ENCODE measurements around the gene ARHGAP31.
"Not testable (repeated sequence)": the region's sequence is repeated elsewhere in the genome, so short reads cannot be mapped to it uniquely, and the experiment has no call there.

The ARHGAP31 gene

DNA sequence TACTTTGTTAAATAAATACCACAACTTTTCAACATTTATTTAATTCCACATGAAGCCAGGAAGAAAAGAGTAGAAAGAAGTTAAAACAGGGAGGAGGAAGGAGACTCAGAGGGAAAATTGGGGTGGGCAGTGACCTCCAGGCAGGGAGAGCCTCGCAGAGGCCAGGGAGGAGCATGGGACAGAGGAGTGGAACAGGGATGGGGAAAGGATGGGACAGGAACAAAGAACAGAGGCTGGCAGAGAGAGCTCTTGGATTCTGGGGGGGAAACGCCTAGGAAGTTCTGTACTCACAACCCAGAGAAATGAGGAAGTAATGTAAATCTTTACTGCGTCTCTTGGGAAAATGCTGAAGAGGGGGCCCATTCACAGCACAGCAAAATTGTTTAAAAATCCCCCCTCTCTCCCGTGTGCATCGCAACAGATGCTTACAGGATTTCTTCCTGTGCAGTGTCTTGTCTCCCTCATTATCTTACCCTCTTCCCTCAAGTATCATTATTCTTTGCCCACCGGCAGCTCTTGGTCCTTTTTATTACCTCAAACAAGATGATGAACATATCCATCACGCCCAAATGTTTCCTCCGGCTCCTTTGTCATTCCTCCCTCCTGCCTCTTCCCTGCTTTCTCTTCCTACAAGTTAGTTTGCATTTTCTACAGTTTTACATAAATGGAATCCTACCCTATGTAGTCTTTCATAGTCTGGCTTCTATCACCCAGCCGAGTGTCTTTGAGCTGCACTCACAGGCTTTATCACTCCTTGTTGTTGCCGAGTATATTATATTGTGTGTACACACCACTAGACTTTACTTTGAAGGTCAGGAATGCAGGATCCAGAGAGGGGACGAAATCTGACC lies 65.5 kb downstream of the ARHGAP31 start:
- no peaks in the 10 kb centered on the region for H3K4me1 Mint-ChIP-seq (ENCODE audit: low read depth)
- no peak overlapping the region for H3K4me3 Mint-ChIP-seq
- H3K9me3 Mint-ChIP-seq, result no peaks in the 10 kb centered on the region
- H3K27me3 Mint-ChIP-seq (ENCODE audit: low read depth), result peaks cover 9% of the 10 kb centered on the region
- no peaks in the 10 kb centered on the region for H3K36me3 Mint-ChIP-seq (ENCODE audit: low read depth)
- no peak overlapping the region for H3K27ac Mint-ChIP-seq

DNA sequence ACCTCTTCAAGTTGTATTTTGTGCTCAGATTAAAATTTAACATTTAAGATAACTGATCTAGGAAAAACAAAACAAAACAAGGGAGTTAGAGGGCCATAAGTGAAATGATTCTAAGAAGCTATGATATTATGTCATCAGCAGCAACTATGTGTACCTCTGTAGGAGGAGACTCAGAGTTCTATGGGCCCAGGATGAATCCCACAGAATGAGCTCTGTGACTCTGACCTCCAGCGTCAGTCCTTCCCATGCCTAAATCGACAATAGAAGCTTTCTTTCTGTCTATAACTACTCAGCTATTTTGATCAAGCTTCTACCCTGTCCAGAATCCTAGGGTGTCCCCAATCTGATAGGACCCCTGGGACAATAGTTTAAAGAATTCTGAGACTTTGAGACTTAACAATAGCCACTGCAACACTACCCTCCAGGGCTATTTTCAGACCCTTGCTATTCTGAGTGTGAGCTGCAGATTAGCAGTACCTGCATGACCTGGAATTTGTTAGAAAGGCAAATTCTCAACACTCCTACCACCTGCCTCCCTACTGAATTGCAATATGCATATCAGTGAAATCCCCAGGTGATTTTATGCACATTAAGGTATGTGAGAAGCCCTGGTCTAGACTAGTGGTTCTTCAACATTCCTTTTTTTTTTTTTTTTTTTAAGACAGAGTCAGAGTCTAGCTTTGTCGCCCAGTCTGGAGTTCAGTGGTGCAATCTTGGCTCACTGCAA lies 66.7 kb downstream of the ARHGAP31 start:
- H3K27ac Mint-ChIP-seq, result no peak overlapping the region
- peaks cover 9% of the 10 kb centered on the region for H3K27me3 Mint-ChIP-seq (ENCODE audit: low read depth)
- no peaks in the 10 kb centered on the region for H3K4me1 Mint-ChIP-seq (ENCODE audit: low read depth)
- H3K9me3 Mint-ChIP-seq, result no peaks in the 10 kb centered on the region
- H3K36me3 Mint-ChIP-seq (ENCODE audit: low read depth), result no peaks in the 10 kb centered on the region
- no peak overlapping the region for H3K4me3 Mint-ChIP-seq

DNA sequence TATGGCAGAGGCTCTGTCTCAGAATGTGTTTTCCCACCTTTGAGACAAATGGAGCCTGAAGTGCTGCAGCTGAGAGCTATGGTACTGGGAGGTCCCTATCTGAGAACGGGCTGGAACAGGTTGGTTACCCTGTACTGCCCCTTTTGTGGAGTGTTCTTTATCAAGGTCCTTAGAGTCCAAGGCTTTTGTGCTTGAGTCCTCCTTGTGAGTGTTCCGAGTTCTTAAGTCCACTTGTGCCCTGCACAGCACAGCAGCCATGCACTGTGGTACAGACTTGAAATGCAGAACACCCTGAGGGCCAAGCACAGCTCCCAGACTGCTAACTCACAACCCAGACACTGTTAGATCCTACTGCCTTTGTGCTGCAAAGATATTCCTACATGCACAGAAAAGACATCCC lies 67.8 kb downstream of the ARHGAP31 start:
- no peak overlapping the region for H3K27ac Mint-ChIP-seq
- no peak overlapping the region for H3K4me3 Mint-ChIP-seq
- no peaks in the 10 kb centered on the region for H3K9me3 Mint-ChIP-seq
- H3K4me1 Mint-ChIP-seq (ENCODE audit: low read depth), result no peaks in the 10 kb centered on the region
- H3K27me3 Mint-ChIP-seq (ENCODE audit: low read depth), result peaks cover 6% of the 10 kb centered on the region
- H3K36me3 Mint-ChIP-seq (ENCODE audit: low read depth), result no peaks in the 10 kb centered on the region

DNA sequence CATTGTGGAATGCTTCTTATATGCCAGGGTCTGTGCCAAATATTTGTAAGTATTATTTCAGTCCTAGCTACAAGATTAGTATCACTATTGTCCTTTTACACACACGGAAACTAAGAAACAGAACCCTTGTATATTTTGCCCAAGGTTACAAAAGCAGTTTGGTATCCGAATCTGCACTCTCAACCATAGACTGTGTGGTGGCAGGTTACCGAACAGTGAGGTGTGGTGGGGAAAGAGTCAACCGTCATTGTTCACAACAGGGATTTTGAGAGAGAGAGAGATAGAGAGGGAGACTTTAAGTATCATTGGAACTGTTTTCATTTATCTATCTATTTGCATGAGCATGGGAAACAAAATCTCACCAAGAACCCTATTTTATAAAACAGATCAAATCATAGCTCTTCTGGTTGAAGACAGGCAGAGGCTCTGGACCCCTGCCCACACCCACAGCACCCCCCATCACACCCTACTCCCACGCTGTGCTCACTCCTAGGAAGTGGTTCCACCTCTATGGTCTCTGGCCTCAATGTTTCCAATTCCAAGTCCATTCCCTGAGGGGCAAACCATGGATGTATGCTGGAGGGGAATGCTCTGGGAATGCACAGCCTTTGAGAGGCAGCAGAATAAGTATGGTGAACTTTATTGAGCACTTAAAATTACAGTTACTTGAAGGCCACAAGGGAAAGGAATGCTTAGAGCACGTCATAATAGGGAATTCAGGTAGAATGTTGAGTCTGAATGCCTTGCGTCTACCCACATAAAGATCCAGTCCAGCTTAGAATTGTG lies 69.0 kb downstream of the ARHGAP31 start:
- Mint-ChIP-seq H3K4me3 (no peak overlapping the region), H3K27ac (no peak overlapping the region), H3K4me1 (ENCODE audit: low read depth) (no peaks in the 10 kb centered on the region), H3K27me3 (ENCODE audit: low read depth) (peaks cover 4% of the 10 kb centered on the region), H3K9me3 (no peaks in the 10 kb centered on the region), H3K36me3 (ENCODE audit: low read depth) (no peaks in the 10 kb centered on the region)

DNA sequence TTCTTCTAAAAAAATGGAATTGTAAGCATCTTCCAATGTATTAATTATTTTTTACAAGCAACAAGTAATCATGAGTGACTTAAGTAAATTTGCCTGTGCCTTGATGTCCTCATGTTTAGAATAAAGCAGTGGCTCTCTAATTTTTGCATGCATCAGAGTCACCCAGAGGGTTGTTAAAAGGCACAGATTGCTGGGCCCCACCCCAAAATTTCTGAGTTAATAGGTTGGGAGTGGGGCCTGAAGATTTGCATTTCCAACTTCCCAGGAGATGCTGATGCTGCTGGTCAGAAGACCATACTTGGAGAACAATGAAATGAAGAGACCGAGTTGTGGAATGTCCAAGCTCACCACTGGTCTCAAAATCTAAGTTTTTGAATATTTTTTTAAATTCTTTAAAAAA lies 70.2 kb downstream of the ARHGAP31 start:
- no peaks in the 10 kb centered on the region for H3K9me3 Mint-ChIP-seq
- no peaks in the 10 kb centered on the region for H3K4me1 Mint-ChIP-seq (ENCODE audit: low read depth)
- no peak overlapping the region for H3K27ac Mint-ChIP-seq
- H3K36me3 Mint-ChIP-seq (ENCODE audit: low read depth), result no peaks in the 10 kb centered on the region
- H3K27me3 Mint-ChIP-seq (ENCODE audit: low read depth), result peaks cover 8% of the 10 kb centered on the region
- H3K4me3 Mint-ChIP-seq, result no peak overlapping the region

DNA sequence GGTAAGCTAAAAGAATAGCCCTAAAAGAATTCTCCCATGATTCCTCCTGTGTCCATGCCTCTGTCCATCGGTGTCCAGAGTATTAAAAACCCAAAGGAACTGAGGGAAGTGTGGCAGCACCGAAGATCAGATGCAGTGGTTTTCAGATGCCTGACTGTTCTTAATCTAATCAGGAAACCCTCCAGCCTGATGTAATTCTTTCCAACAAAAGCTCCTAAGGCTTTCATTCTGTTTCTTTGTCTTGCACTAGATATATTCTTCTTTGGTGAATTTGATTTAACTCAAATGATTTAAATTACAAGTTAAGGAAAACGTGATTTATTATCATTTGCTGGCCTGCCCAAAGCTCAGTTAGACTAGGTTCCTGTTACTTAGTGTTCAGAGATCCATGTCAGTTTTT lies 71.2 kb downstream of the ARHGAP31 start:
- H3K36me3 Mint-ChIP-seq (ENCODE audit: low read depth), result no peaks in the 10 kb centered on the region
- peaks cover 4% of the 10 kb centered on the region for H3K27me3 Mint-ChIP-seq (ENCODE audit: low read depth)
- H3K27ac Mint-ChIP-seq, result no peak overlapping the region
- no peak overlapping the region for H3K4me3 Mint-ChIP-seq
- H3K4me1 Mint-ChIP-seq (ENCODE audit: low read depth), result no peaks in the 10 kb centered on the region
- H3K9me3 Mint-ChIP-seq, result no peaks in the 10 kb centered on the region

DNA sequence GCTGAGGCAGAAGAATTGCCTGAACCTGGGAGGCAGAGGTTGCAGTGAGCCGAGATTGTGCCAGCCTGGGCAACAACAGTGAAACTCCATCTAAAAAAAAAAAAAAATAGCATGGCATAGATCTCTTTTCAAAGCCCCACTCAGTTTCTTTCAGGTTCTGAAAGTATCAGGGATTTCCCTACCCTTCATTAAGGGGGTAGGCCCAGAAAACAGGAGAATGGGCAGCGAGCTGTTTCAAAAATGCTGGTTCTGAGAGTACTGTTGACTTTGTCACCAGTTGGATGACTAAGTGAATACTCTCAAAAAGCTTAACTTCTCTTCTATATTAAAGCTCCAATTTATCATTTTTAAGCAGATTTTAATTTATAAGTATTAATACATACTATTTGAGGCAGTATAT lies 72.8 kb downstream of the ARHGAP31 start:
- Mint-ChIP-seq H3K4me1 (ENCODE audit: low read depth) (no peaks in the 10 kb centered on the region), H3K4me3 (no peak overlapping the region), H3K27ac (no peak overlapping the region), H3K9me3 (no peaks in the 10 kb centered on the region), H3K27me3 (ENCODE audit: low read depth) (peaks cover 4% of the 10 kb centered on the region), H3K36me3 (ENCODE audit: low read depth) (no peaks in the 10 kb centered on the region)

DNA sequence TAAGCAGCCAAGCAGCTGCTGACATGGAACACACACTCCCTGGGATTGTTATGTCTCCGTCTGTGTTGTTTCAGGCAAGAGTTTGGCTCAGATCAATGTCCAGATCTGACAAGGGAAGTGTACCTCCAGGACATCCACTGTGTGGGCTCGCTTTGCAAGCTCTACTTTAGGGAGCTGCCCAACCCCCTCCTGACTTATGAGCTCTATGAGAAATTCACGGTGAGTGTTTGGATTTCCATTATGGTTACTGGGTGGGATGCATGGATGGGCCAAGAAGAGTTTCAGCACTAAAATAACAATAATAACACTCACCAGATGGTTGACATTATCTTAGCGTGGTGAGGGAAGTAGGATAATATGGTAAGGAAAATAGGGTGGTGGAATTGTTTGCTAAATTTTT lies 74.1 kb downstream of the ARHGAP31 start:
- Mint-ChIP-seq H3K4me1 (ENCODE audit: low read depth) (no peaks in the 10 kb centered on the region), H3K27ac (no peak overlapping the region), H3K9me3 (no peaks in the 10 kb centered on the region)

DNA sequence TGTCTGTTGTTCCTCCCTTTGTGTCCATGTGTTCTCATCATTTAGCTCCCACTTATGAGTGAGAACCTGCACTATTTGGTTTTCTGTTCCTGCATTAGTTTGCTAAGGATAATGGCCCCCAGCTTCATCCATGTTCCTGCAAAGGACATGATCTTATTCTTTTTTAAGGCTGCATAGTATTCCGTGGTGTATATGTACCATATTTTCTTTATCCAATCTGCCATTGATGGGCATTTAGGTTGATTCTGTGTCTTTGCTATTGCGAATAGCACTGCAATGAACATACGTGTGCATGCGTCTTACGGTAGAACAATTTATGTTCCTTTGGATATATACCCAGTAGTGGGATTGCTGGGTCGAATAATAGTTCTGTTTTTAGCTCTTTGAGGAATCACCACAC lies 77.6 kb downstream of the ARHGAP31 start:
- not testable (repeated sequence) for H3K36me3 Mint-ChIP-seq (ENCODE audit: low read depth); H3K27me3 Mint-ChIP-seq (ENCODE audit: low read depth); H3K27ac Mint-ChIP-seq; H3K4me3 Mint-ChIP-seq; H3K9me3 Mint-ChIP-seq; H3K4me1 Mint-ChIP-seq (ENCODE audit: low read depth)

More for the DNA sequence above, 74.1 kb downstream of the ARHGAP31 start:
- H3K4me3 Mint-ChIP-seq, result no peak overlapping the region
- H3K27me3 Mint-ChIP-seq (ENCODE audit: low read depth), result peaks cover 4% of the 10 kb centered on the region
- no peaks in the 10 kb centered on the region for H3K36me3 Mint-ChIP-seq (ENCODE audit: low read depth)

DNA sequence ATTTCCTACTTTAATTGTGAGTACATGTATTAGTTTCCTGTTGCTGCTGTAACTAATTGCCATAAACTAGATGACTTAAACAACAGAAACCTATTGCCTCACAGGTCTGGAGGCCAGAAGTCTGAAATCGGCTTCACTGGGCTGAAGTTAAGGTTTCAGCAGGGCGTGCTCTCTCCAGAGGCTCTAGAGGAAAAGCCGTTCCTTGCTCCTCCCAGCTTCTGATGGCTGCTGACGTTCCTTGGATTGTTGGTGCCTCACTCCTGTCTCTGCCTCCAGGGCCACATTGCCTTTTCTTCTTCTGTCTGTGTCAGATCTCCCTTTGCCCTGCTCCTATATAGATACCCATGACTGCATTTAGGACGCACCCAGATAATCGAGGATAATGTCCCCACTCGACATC lies 80.9 kb downstream of the ARHGAP31 start:
- no peak overlapping the region for H3K4me3 Mint-ChIP-seq
- no peaks in the 10 kb centered on the region for H3K36me3 Mint-ChIP-seq (ENCODE audit: low read depth)
- H3K9me3 Mint-ChIP-seq, result no peaks in the 10 kb centered on the region
- H3K4me1 Mint-ChIP-seq (ENCODE audit: low read depth), result peaks cover 3% of the 10 kb centered on the region
- H3K27ac Mint-ChIP-seq, result no peak overlapping the region
- H3K27me3 Mint-ChIP-seq (ENCODE audit: low read depth), result no peaks in the 10 kb centered on the region

DNA sequence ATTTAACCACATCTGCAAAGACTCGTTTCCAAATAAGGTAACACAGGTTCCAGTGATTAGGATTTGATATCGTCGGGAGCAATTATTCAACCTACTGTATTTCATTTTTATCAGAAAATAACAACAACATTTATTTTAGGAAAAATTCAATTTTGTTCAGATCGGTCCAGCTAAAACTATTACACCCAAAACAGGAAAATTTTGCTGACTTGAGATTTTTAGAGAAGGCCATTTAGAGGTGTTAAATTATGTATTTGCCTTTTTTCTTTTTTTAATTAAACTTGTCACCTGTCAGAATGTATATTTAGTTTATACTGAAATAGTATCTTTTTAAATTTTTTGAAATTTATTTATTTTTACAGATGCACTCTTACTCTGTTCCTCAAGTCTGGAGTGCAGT lies 81.3 kb downstream of the ARHGAP31 start:
- no peak overlapping the region for H3K4me3 Mint-ChIP-seq
- H3K9me3 Mint-ChIP-seq, result no peaks in the 10 kb centered on the region

DNA sequence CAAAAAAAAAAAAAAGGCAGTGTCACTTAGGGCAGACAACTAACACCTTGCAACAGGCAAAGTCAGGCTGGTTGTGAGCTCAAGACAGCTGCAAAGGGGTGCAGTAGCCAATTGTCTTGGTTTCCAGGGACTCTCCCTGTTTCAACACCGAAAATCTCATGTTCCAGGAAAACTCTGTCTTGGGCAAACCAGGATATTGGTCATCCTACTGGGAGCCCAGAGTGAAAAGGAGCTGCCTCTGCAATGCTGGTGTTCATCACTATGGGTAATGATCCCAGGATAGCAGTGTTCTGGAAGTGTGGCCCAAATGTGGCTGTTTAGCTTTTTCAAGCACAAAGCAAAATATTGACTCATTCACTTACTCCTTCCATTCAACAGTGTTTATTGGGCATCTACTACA lies 82.6 kb downstream of the ARHGAP31 start:
- no peak overlapping the region for H3K27ac Mint-ChIP-seq
- H3K4me3 Mint-ChIP-seq, result no peak overlapping the region
- H3K9me3 Mint-ChIP-seq, result no peaks in the 10 kb centered on the region
- peaks cover 3% of the 10 kb centered on the region for H3K4me1 Mint-ChIP-seq (ENCODE audit: low read depth)
- H3K36me3 Mint-ChIP-seq (ENCODE audit: low read depth), result no peaks in the 10 kb centered on the region
- no peaks in the 10 kb centered on the region for H3K27me3 Mint-ChIP-seq (ENCODE audit: low read depth)

More for the DNA sequence above, 81.3 kb downstream of the ARHGAP31 start:
- Mint-ChIP-seq H3K27me3 (ENCODE audit: low read depth) (no peaks in the 10 kb centered on the region), H3K36me3 (ENCODE audit: low read depth) (no peaks in the 10 kb centered on the region), H3K27ac (no peak overlapping the region), H3K4me1 (ENCODE audit: low read depth) (peaks cover 3% of the 10 kb centered on the region)

DNA sequence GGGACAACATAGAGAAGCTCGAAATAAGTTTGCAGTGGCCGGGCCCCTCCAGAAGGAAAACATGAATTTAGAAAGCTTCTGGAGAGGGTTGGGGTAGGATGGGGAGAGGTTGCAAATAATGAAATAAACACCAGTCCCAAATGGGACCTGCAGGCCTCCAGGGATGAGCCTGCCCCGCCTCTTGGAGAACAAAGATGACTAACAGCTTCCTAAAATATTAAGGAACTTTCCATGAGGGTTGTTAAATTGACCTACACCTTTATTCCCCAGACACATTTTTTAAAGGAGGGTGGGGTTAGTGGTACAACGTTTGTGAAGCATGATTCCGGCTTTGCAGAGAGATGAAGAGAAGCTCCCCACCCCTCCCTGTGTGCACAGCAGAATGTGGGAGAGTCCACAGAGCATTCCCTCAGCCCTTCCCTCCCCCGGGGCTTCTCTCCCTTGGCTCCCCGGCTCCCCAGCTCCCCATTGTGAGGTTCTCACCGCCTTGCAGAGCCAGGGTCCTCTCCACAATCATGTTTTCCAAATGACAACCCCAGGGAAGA lies 84.1 kb downstream of the ARHGAP31 start:
- Mint-ChIP-seq H3K27ac (no peak overlapping the region), H3K4me1 (ENCODE audit: low read depth) (peaks cover 3% of the 10 kb centered on the region), H3K27me3 (ENCODE audit: low read depth) (no peaks in the 10 kb centered on the region), H3K9me3 (no peaks in the 10 kb centered on the region), H3K4me3 (no peak overlapping the region), H3K36me3 (ENCODE audit: low read depth) (no peaks in the 10 kb centered on the region)

DNA sequence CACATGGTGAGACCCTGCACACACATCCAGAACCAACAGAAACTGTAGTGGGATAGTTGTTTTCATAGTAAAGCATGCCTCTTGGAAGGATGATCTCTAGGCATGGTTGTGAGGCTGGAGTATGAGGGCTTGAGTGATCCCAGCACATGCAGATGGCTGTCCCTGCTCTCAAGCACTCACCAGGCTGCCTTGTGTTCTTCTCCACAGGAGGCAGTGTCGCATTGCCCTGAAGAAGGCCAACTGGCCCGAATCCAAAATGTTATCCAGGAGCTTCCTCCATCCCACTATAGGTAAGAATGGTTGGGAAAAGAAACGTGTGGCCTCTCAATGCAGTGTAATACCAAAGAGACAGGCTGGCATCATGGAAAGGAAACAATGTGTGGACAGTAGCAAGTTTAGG lies 86.5 kb downstream of the ARHGAP31 start:
- Mint-ChIP-seq H3K27ac (no peak overlapping the region), H3K36me3 (ENCODE audit: low read depth) (no peaks in the 10 kb centered on the region), H3K27me3 (ENCODE audit: low read depth) (no peaks in the 10 kb centered on the region), H3K4me1 (ENCODE audit: low read depth) (no peaks in the 10 kb centered on the region), H3K9me3 (no peaks in the 10 kb centered on the region), H3K4me3 (no peak overlapping the region)

Measured in T-helper 1 cell treated with Interleukin-12 subunit alpha and Interleukin-12 subunit beta and Interleukin-4 antibody, amounts not matched to agents 30 μg/mL and 1 μg/mL, for 36 hours (primary cell).